Common myeloid progenitor, CD34-positive (primary cell): Measurements from ENCODE around the gene FAM200B.

Source experiments
- CTCF ChIA-PET: fragments of 350-600 bp; sonication (Branson Sonifier 250); formaldehyde crosslinking; loops from one replicate; lab custom pipeline; 2021; ENCODE audit warnings: antibody characterized with exemption; lab: Charles Lee
- POLR2A ChIA-PET: fragments of 350-600 bp; sonication (Branson Sonifier 250); formaldehyde crosslinking; loops from one replicate; lab custom pipeline; 2021; ENCODE audit warnings: antibody characterized with exemption; lab: Charles Lee
- DNase-seq, 3 donors: peaks; one replicate each; pipeline versions ENCODE4 v3.0.0 to v3.0.0-alpha.2; 2013
- H3K27ac ChIP-seq, 2 experiments: 1 replicate in 1 of 2; 2 replicates in 1 of 2; pipeline ENCODE4 v1.7.0; 2013; ENCODE audit warnings: inconsistent platforms in 2 of 2, low read length in 2 of 2, mild to moderate bottlenecking in 2 of 2, low read depth in 1 of 2, moderate library complexity in 1 of 2; ENCODE audit not compliant: severe bottlenecking in 2 of 2, insufficient read depth in 1 of 2, poor library complexity in 1 of 2
- H3K27me3 ChIP-seq, 5 experiments: replicated peaks in 2 of 5; 1 replicate in 3 of 5; 2 replicates in 2 of 5; pipeline versions ENCODE4 v1.6.1 to v1.7.0; 2013; ENCODE audit warnings: low read length in 4 of 5, mild to moderate bottlenecking in 2 of 5, moderate library complexity in 2 of 5, inconsistent platforms in 1 of 5; ENCODE audit not compliant: insufficient read depth in 5 of 5, control insufficient read depth in 4 of 5
- H3K36me3 ChIP-seq, 4 experiments: 1 replicate in 2 of 4; 2 replicates in 2 of 4; pipeline versions ENCODE4 v1.6.1 to v1.7.0; 2013; ENCODE audit warnings: low read length in 3 of 4, control low read depth in 1 of 4, mild to moderate bottlenecking in 1 of 4; ENCODE audit not compliant: control insufficient read depth in 4 of 4, insufficient read depth in 4 of 4
- H3K4me1 ChIP-seq, 4 experiments: 1 replicate in 3 of 4; 2 replicates in 1 of 4; pipeline versions ENCODE4 v1.6.1 to v1.7.1; 2013; ENCODE audit warnings: low read length in 3 of 4, mild to moderate bottlenecking in 3 of 4, control low read depth in 1 of 4, inconsistent platforms in 1 of 4, moderate library complexity in 1 of 4; ENCODE audit not compliant: control insufficient read depth in 4 of 4, insufficient read depth in 4 of 4; ENCODE audit errors: control extremely low read depth in 1 of 4
- H3K4me3 ChIP-seq, 7 experiments: 1 replicate in 4 of 7; 2 replicates in 3 of 7; pipeline versions ENCODE4 v1.5.1 to v1.7.0; 2013; ENCODE audit warnings: mild to moderate bottlenecking in 7 of 7, low read length in 6 of 7, moderate library complexity in 6 of 7, inconsistent platforms in 2 of 7, low read depth in 2 of 7, control low read depth in 1 of 7; ENCODE audit not compliant: insufficient read depth in 4 of 7, control insufficient read depth in 1 of 7; ENCODE audit errors: extremely low read depth in 1 of 7
- H3K9me3 ChIP-seq, 5 experiments: 1 replicate in 4 of 5; 2 replicates in 1 of 5; pipeline versions ENCODE4 v1.6.1 to v1.7.1; 2013; ENCODE audit warnings: low read length in 4 of 5, mild to moderate bottlenecking in 2 of 5, inconsistent platforms in 1 of 5, low read depth in 1 of 5, moderate library complexity in 1 of 5; ENCODE audit not compliant: control insufficient read depth in 4 of 5, insufficient read depth in 2 of 5; ENCODE audit errors: control extremely low read depth in 1 of 5
- WGBS: methylation state at CpG from one replicate; pipeline ENCODE4 v1.1.5; 2013; ENCODE audit not compliant: insufficient coverage; 5-methylcytosine and 5-hydroxymethylcytosine counted together

Gene FAM200B

DNA sequence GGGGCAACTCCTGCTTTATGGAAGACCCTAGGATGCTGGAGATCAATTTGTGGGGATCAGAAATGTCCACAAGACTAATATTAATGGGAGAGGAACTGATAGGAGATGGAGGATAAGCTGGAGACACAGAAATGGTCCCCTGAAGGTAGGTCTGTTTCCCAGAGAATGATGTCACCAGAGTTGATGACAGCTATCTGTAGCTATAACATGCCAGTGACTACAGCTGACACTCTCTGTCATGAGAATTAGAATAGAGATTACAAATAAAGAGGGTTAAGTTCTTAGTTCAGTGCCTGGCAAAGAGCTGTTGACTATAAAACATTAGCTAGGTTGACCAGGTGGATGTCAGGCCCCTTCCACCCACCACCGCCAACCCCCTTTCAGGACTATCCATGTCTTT lies 30.6 kb downstream of the FAM200B start:
- Histone ChIP-seq H3K27ac (no peak overlapping the region), H3K4me3 (no peak overlapping the region), H3K4me1 (no peaks in the 10 kb centered on the region), H3K36me3 (peaks cover 0 to 10% (median 3%) of the 10 kb centered on the region in 4 experiments), H3K9me3 (no peaks in the 10 kb centered on the region), H3K27me3 (no peaks in the 10 kb centered on the region)
- WGBS = no CpG with 5 or more reads among the region's 1 CpG
- POLR2A ChIA-PET = interaction anchor here (0.7 kb wide), 1 partner anchor 9 kb away, joined by 3 read pairs; the partner anchor contains the start of gene BST1
- no peak for DNase-seq
- CTCF ChIA-PET = interaction anchor here (0.6 to 1.6 kb wide), 4 partner anchors 18 to 93 kb away, joined by 3 read pairs; no protein-coding TSS in a partner anchor

DNA sequence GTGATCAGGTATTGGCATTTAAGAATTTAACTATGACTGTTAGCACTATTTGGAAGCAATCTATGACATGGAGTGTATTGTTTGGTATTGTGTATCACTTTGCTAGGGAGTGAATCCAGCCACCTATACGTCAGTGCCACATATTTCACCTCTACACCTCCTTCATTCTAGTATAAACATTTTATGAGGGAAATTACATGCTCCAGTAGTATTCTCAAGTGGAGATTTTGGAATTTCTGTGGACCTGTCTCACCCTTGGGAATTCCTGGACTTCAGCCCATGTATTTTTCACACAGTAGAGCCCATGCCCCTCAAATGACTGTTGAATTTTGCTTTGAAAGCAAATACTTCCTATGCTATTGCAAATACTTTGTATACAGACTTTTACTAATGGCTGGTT lies 32.5 kb downstream of the FAM200B start:
- H3K4me3 ChIP-seq = no peak overlapping the region
- no peak for DNase-seq
- H3K9me3 ChIP-seq = no peaks in the 10 kb centered on the region
- H3K27ac ChIP-seq = no peak overlapping the region
- H3K36me3 ChIP-seq = peaks cover 0 to 12% (median 3%) of the 10 kb centered on the region in 4 experiments
- ChIA-PET POLR2A (no interaction called here), CTCF (no interaction called here)
- H3K27me3 ChIP-seq = no peaks in the 10 kb centered on the region
- WGBS = no CpG with 5 or more reads among the region's 1 CpG
- no peaks in the 10 kb centered on the region for H3K4me1 ChIP-seq

DNA sequence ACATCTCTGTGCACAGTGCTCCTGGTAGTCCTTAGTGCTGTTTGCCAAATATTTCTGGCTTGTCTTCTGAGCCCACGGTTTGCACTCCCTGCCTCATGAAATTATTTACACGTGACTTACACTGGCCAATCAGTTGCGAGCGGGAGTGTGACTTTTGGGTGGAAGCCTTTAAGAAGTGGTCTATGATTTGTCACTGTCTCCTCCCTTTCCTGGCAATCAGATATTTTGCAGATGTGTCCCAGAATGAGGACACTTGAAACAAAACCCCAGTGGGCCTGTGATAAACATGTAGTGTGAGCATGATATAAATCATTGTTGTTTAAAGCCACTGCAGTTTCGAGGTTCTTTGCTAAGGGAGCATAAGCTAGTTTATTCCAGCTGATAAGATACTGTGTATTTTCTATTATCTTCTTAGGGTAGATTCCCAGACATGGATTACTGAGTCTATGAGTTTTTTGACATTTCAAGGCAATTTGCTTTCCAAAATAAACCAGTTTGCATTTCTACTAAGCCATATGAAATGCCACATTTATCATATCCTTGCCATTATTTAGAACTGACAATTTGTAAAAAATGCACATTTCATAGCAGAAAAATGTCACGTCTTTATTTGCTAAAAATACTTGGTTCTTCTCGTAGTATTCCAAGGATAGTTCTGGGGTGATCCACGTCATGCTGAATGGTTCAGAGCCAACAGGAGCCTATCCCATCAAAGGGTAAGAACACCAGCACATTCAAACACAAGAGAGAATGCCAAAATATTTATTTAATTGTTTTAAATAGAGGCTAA lies 33.2 kb downstream of the FAM200B start:
- Histone ChIP-seq H3K4me3 (no peak overlapping the region), H3K9me3 (no peaks in the 10 kb centered on the region), H3K36me3 (peaks cover 0 to 17% (median 3%) of the 10 kb centered on the region in 4 experiments), H3K27ac (no peak overlapping the region), H3K4me1 (no peaks in the 10 kb centered on the region), H3K27me3 (no peaks in the 10 kb centered on the region)
- ChIA-PET POLR2A (interaction anchor here (0.7 kb wide), 1 partner anchor 215 kb away, joined by 5 read pairs; no protein-coding TSS in a partner anchor), CTCF (no interaction called here)
- 97% methylated on average over 4 of the region's 8 CpGs for WGBS
- DNase-seq = no peak

DNA sequence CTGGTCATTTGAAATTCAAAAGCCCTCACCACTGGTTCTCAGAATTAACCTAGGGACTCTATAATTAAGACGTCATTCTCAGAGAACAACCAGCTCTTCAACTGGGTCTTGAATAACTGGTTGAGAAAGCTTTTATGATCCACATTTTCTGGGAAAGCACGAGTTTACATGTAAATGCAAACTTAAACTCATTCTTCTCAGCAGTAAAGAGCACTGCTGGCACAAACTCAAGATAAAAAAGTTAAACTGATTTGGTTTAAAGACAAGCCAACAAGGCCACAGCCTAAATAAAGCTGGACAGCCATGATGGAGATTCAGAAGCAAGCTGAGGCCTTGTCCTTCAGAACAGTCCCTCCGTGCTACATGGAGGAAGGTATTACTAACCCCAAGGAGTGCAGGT lies 34.5 kb downstream of the FAM200B start:
- CTCF ChIA-PET = no interaction called here
- WGBS = 100% methylated on average over 3 of the region's 3 CpGs
- Histone ChIP-seq H3K4me3 (no peak overlapping the region), H3K27me3 (no peaks in the 10 kb centered on the region), H3K36me3 (peaks cover 0 to 17% (median 3%) of the 10 kb centered on the region in 4 experiments), H3K9me3 (no peaks in the 10 kb centered on the region), H3K27ac (no peak overlapping the region), H3K4me1 (no peaks in the 10 kb centered on the region)
- POLR2A ChIA-PET = interaction anchor here (0.6 kb wide), 1 partner anchor 270 kb away, joined by 3 read pairs; no protein-coding TSS in a partner anchor
- no peak for DNase-seq

DNA sequence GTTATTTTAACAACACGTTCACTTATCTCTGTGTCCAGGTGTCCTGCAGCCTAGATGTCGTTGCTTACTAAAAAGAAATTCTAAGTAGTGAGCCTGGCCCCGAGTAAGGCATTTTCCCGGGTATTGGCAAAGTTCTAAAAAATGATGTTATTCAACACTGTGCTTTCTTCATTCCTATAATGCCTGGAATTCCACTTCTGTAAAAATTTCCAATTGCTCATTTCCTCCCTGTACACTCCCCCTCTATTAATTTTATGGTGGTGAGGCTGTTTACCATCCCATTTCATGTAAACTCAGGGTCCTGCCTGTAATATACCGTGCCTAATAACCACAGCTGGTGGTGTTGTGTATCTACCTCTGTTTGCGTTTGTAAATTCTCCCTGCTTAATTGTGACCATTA lies 35.5 kb downstream of the FAM200B start:
- DNase-seq = no peak
- ChIA-PET POLR2A (no interaction called here), CTCF (interaction anchor here (0.9 kb wide), 1 partner anchor 89 kb away, joined by 3 read pairs; no protein-coding TSS in a partner anchor)
- Histone ChIP-seq H3K4me1 (no peaks in the 10 kb centered on the region), H3K4me3 (no peak overlapping the region), H3K27ac (no peak overlapping the region), H3K27me3 (no peaks in the 10 kb centered on the region), H3K36me3 (peaks cover 0 to 17% (median 4%) of the 10 kb centered on the region in 4 experiments), H3K9me3 (no peaks in the 10 kb centered on the region)
- WGBS = 100% methylated on average over 3 of the region's 6 CpGs

DNA sequence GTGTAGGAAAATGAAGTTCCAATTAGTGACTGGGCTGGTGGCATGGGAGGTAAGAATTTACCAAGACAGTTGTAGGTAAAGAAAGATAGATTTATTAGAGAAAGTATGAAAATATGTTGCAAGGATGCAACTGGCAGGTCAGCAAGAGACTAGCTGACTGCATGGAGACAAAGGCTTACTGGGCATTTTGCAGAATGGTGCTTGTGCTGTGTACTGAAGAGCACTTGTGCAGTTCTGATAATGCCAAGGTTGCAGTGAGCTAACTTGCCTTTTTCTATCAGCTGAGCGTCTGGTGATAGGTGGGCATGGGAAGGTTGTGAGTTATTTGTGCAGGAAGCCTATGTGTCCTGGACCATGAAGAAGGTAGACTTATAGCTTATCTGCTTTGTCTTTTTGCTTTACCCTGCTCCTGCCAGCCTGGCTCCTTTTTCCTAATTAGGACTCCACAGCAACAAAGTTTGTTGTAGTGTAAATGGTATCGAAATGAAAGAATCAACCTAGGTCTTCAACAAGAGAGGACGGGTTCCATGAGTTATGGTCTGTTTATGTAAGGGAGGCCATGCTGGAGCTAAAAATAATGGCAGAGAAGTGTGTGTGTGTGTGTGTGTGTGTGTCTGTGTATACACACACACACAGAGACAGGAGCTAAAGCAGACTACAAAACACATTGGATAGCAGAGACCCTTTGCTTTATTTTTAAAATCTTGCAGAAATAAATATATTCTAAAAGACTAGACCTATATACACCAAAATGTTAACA lies 36.2 kb downstream of the FAM200B start:
- WGBS = 100% methylated on average over 1 of the region's 3 CpGs
- no peak overlapping the region for H3K27ac ChIP-seq
- H3K27me3 ChIP-seq = no peaks in the 10 kb centered on the region
- ChIA-PET CTCF (interaction anchor here (0.9 kb wide), 2 partner anchors 88 to 246 kb away, joined by 3 read pairs; no protein-coding TSS in a partner anchor), POLR2A (interaction anchor here (0.6 kb wide), 1 partner anchor 193 kb away, joined by 3 read pairs; no protein-coding TSS in a partner anchor)
- no peaks in the 10 kb centered on the region for H3K9me3 ChIP-seq
- no peak for DNase-seq
- no peak overlapping the region for H3K4me3 ChIP-seq
- peaks cover 0 to 13% (median 5%) of the 10 kb centered on the region in 4 experiments for H3K36me3 ChIP-seq
- no peaks in the 10 kb centered on the region for H3K4me1 ChIP-seq
